ENCODE data around the gene COL7A1. TPM values are rescaled to one million over a fixed set of nuclear protein-coding genes. Genes with fewer than 3 reads are reported as not detected.

The COL7A1 gene
- total RNA-seq, 3 donors from 2014 or later (not counting 1 experiment from before 2014, with no cell fraction given): 0.54 to 1.7 (median 1.4) TPM

DNA sequence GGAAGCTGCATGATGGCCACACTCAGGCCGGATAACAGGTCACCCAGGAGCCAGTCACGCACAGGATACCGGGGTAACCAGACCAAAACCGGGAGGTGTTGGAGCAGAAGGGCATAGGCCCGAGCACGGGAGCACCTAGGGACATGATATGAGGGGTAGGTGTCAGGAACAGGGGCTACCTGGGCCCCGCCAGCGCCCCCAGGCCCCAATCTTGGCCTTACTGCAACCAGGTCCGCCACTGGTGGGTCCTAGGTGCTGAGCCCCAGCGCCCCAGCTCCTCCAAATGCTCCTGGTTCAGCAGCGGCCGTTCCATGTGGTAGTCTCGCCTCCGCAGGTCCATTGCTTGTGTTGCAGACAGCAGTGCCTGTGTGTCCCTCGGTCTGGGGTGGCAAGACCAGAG, 38.1 kb upstream of the COL7A1 start:
- Mint-ChIP-seq H3K27ac (no peak overlapping the region), H3K36me3 (no peaks in the 10 kb centered on the region), H3K4me3 (no peak overlapping the region), H3K4me1 (peaks cover 0 to 27% of the 10 kb centered on the region in 2 donors), H3K9me3 (no peaks in the 10 kb centered on the region), H3K27me3 (ENCODE audit: low read depth in 2 of 2) (no peaks in the 10 kb centered on the region)
- Histone ChIP-seq H3K4me1 (ENCODE audit: control insufficient read depth, insufficient read depth, low read length) (peaks cover 23% of the 10 kb centered on the region), H3K27me3 (ENCODE audit: control insufficient read depth, insufficient read depth, low read length) (no peaks in the 10 kb centered on the region), H3K36me3 (ENCODE audit: control insufficient read depth, insufficient read depth, low read length) (peaks cover 4% of the 10 kb centered on the region), H3K4me3 (ENCODE audit: low read length) (no peak overlapping the region), H3K9me3 (ENCODE audit: control insufficient read depth, insufficient read depth, low read length) (no peaks in the 10 kb centered on the region), H3K27ac (ENCODE audit: low read length) (no peak overlapping the region)
- DNase-seq (no peak), ATAC-seq (no peak)
- intact Hi-C loops (cut with micrococcal nuclease): no loop called here
- 97% methylated on average over 15 of the region's 15 CpGs for WGBS (ENCODE audit: insufficient coverage)
- TF ChIP-seq, protein P1, sequence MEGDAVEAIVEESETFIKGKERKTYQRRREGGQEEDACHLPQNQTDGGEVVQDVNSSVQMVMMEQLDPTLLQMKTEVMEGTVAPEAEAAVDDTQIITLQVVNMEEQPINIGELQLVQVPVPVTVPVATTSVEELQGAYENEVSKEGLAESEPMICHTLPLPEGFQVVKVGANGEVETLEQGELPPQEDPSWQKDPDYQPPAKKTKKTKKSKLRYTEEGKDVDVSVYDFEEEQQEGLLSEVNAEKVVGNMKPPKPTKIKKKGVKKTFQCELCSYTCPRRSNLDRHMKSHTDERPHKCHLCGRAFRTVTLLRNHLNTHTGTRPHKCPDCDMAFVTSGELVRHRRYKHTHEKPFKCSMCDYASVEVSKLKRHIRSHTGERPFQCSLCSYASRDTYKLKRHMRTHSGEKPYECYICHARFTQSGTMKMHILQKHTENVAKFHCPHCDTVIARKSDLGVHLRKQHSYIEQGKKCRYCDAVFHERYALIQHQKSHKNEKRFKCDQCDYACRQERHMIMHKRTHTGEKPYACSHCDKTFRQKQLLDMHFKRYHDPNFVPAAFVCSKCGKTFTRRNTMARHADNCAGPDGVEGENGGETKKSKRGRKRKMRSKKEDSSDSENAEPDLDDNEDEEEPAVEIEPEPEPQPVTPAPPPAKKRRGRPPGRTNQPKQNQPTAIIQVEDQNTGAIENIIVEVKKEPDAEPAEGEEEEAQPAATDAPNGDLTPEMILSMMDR (IDR thresholded peaks at IDR 0.05): no peak

DNA sequence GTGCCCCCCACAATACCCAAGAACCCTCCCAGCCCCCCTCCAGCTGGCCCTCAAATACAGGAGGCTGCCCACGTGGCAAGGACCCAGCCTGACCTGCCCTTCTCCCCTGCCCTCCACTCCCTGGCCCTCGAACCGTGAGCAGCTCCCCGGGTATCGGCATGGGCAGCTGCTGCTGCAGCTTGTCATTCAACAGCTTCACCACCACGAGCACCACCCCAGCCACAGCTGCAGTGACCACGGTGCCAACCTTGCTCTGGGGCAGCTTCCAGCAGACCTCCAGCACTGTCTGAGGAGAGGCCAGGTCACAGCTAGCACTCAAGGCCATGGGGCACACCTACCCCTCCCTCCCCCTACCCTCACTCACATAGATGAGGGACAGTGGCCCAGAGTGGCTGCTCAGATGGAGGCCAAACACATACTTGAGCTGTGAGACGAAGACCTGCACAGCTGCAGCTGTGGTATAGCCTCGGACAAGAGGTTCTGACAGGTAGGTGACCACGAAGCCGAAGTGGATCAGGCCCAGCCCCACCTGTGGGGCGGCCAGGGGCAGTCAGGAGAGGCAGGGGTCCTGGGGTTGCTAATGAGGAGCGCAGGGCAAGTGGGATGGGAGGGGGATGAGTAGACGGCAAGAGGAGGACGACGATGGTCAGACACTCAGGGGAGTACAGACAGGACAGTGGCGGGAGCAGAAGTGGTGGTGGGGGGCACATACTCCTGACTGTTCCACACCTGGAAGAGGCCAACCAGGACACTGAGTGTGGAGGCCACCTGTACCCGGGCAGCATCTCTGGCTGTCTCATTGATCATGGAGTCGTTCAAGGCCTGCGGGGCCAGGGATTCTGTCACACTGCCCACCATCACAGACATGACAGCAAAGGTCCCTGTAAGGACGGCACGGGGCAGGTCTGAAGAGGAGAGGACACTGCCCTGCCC, 36.7 kb upstream of the COL7A1 start:
- H3K27ac Mint-ChIP-seq: no peak overlapping the region
- no peaks in the 10 kb centered on the region for H3K27me3 ChIP-seq (ENCODE audit: control insufficient read depth, insufficient read depth, low read length)
- peak overlapping the region; percentile 31 for H3K4me3 Mint-ChIP-seq
- H3K27ac ChIP-seq (ENCODE audit: low read length): no peak overlapping the region
- DNase-seq (no peak), ATAC-seq (no peak)
- TF ChIP-seq, protein P1 (IDR thresholded peaks at IDR 0.05): no peak
- H3K36me3 Mint-ChIP-seq: no peaks in the 10 kb centered on the region
- H3K4me1 Mint-ChIP-seq: peaks cover 0 to 27% of the 10 kb centered on the region in 2 donors
- WGBS (ENCODE audit: insufficient coverage): 89% methylated on average over 22 of the region's 22 CpGs
- H3K36me3 ChIP-seq (ENCODE audit: control insufficient read depth, insufficient read depth, low read length): peaks cover 6% of the 10 kb centered on the region
- H3K9me3 ChIP-seq (ENCODE audit: control insufficient read depth, insufficient read depth, low read length): no peaks in the 10 kb centered on the region
- no peak overlapping the region for H3K4me3 ChIP-seq (ENCODE audit: low read length)
- H3K9me3 Mint-ChIP-seq: no peaks in the 10 kb centered on the region
- peaks cover 23% of the 10 kb centered on the region for H3K4me1 ChIP-seq (ENCODE audit: control insufficient read depth, insufficient read depth, low read length)
- no peaks in the 10 kb centered on the region for H3K27me3 Mint-ChIP-seq (ENCODE audit: low read depth in 2 of 2)
- intact Hi-C loops (cut with micrococcal nuclease): no loop called here

DNA sequence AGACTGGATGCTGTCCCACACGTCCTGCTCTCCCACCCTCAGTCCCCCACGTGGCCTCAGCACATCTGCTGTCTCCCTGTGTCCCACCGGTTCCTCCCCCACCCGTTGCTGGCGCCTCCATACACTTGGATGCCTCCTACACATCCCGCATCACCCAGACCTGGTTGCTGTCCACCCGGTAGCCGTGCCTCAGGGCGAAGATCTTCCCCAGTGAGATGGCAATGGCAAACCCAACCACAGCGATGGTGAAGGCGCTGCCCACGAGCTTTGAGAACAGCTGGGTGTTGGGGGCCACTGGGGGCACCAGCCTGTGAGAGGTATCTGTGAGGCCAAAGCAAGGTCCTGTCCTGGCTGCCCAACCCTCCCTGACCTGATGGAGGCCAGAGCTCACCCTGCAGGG, 35.7 kb upstream of the COL7A1 start:
- WGBS (ENCODE audit: insufficient coverage): 95% methylated on average over 12 of the region's 12 CpGs
- H3K9me3 ChIP-seq (ENCODE audit: control insufficient read depth, insufficient read depth, low read length): no peaks in the 10 kb centered on the region
- H3K36me3 Mint-ChIP-seq: no peaks in the 10 kb centered on the region
- no peak overlapping the region for H3K27ac Mint-ChIP-seq
- TF ChIP-seq, protein P1 (IDR thresholded peaks at IDR 0.05): no peak
- peaks cover 16% of the 10 kb centered on the region for H3K4me1 ChIP-seq (ENCODE audit: control insufficient read depth, insufficient read depth, low read length)
- H3K27ac ChIP-seq (ENCODE audit: low read length): no peak overlapping the region
- peaks cover 6% of the 10 kb centered on the region for H3K36me3 ChIP-seq (ENCODE audit: control insufficient read depth, insufficient read depth, low read length)
- ATAC-seq (no peak), DNase-seq (no peak)
- no peak overlapping the region for H3K4me3 ChIP-seq (ENCODE audit: low read length)
- H3K27me3 ChIP-seq (ENCODE audit: control insufficient read depth, insufficient read depth, low read length): no peaks in the 10 kb centered on the region
- intact Hi-C loops (cut with micrococcal nuclease): no loop called here
- no peak overlapping the region for H3K4me3 Mint-ChIP-seq
- H3K9me3 Mint-ChIP-seq: no peaks in the 10 kb centered on the region
- no peaks in the 10 kb centered on the region for H3K27me3 Mint-ChIP-seq (ENCODE audit: low read depth in 2 of 2)
- peaks cover 0 to 27% of the 10 kb centered on the region in 2 donors for H3K4me1 Mint-ChIP-seq

Data from natural killer cell (primary cell).